NCI-H1092 (cell line): ENCODE results near the gene KCNA10.

Experiments
- DNase-seq: peaks from one replicate; lab custom pipeline; 2025; lab: John Stamatoyannopoulos, UW

Gene KCNA10

GRCh38 chr1:110519125-110519810 lies at the start of gene KCNA10:
KCNA10 (minus strand) TSS chr1:110519175; CDS start chr1:110518787, 388 bp downstream.
- DNase-seq, result no peak

GRCh38 chr1:110566836-110567235 lies 47.9 kb upstream of the KCNA10 start:
- no peak for DNase-seq

GRCh38 chr1:110565565-110565964 lies 46.6 kb upstream of the KCNA10 start:
- no peak for DNase-seq

- no peak for DNase-seq
Observed at GRCh38 chr1:110563089-110563488, 44.1 kb upstream of the KCNA10 start.

GRCh38 chr1:110561596-110561995 lies 42.6 kb upstream of the KCNA10 start:
- DNase-seq, result no peak

- no peak for DNase-seq
Observed at GRCh38 chr1:110559157-110559556, 40.2 kb upstream of the KCNA10 start.

- DNase-seq, result no peak
Observed at GRCh38 chr1:110557481-110557880, 38.5 kb upstream of the KCNA10 start.

- DNase-seq, result no peak
Observed at GRCh38 chr1:110556471-110556807, 37.5 kb upstream of the KCNA10 start.

GRCh38 chr1:110555807-110556470 lies 37.0 kb upstream of the KCNA10 start:
- DNase-seq, result peak; percentile 67

GRCh38 chr1:110554871-110555801 lies 36.2 kb upstream of the KCNA10 start:
- DNase-seq, result no peak

- no peak for DNase-seq
Observed at GRCh38 chr1:110551278-110551809, 32.4 kb upstream of the KCNA10 start.

GRCh38 chr1:110549831-110550230 lies 30.9 kb upstream of the KCNA10 start:
- no peak for DNase-seq

- peak; percentile 32 for DNase-seq
Observed at GRCh38 chr1:110548381-110548780, 29.4 kb upstream of the KCNA10 start.

- DNase-seq, result no peak
Observed at GRCh38 chr1:110547017-110547416, 28.0 kb upstream of the KCNA10 start.

- no peak for DNase-seq
Observed at GRCh38 chr1:110545492-110545891, 26.5 kb upstream of the KCNA10 start.

GRCh38 chr1:110544753-110545152 lies 25.8 kb upstream of the KCNA10 start:
- no peak for DNase-seq

- DNase-seq, result no peak
Observed at GRCh38 chr1:110542725-110543124, 23.8 kb upstream of the KCNA10 start.

GRCh38 chr1:110541906-110542395 lies 23.0 kb upstream of the KCNA10 start:
- no peak for DNase-seq

- DNase-seq, result no peak
Observed at GRCh38 chr1:110540891-110541685, 22.1 kb upstream of the KCNA10 start.

GRCh38 chr1:110538921-110539320 lies 19.9 kb upstream of the KCNA10 start:
- no peak for DNase-seq

GRCh38 chr1:110538075-110538474 lies 19.1 kb upstream of the KCNA10 start:
- DNase-seq, result no peak
